GM21786 (cell line): ENCODE data around the gene DLL1.
"Not testable (repeated sequence)": the region's sequence is repeated elsewhere in the genome, so short reads cannot be mapped to it uniquely, and the experiment has no call there.

Experiments
- ATAC-seq: cut with Tn5 transposase; IDR thresholded peaks from one replicate; pipeline ENCODE4 v1.9.1; 2021; ENCODE audit not compliant: unreplicated experiment

DLL1 gene

DNA sequence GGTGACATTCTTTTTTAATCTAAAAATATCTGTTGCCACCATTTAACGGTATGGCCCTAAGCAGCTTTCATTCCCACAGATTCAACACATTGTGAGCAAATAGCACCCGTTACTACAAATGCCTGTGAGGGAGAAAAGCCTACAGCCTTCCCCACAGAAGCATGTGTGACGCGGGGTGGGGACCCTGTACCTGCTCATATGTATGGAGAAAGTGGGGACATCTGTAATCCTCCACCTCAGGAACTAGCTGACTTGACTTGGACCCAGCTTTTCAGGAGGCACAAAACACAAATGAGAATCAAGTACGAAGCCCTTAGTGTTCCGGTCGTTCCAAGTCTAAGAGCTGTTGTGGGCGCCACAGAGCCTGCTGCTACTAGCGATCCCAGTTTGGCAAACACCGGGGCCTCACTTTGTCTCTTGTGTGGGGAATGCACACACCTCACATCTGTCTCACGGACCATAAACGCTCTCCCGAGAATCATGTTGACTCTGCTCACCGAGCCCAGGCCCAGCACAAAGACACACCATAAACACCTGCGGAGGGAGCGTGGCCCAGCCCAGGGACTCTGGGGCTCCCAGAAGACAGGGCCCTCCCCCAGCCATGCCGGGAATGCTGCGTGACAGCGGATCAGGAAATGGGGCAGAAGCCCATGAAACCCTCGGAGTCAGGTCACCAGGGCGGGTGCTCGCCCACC lies 21.6 kb downstream of the DLL1 start:
- no peak for ATAC-seq

- no peak for ATAC-seq
Measured at GRCh38 chr6:170268216-170269129, 22.4 kb downstream of the DLL1 start.

- no peak for ATAC-seq
Measured at GRCh38 chr6:170267688-170268087, 23.2 kb downstream of the DLL1 start.

DNA sequence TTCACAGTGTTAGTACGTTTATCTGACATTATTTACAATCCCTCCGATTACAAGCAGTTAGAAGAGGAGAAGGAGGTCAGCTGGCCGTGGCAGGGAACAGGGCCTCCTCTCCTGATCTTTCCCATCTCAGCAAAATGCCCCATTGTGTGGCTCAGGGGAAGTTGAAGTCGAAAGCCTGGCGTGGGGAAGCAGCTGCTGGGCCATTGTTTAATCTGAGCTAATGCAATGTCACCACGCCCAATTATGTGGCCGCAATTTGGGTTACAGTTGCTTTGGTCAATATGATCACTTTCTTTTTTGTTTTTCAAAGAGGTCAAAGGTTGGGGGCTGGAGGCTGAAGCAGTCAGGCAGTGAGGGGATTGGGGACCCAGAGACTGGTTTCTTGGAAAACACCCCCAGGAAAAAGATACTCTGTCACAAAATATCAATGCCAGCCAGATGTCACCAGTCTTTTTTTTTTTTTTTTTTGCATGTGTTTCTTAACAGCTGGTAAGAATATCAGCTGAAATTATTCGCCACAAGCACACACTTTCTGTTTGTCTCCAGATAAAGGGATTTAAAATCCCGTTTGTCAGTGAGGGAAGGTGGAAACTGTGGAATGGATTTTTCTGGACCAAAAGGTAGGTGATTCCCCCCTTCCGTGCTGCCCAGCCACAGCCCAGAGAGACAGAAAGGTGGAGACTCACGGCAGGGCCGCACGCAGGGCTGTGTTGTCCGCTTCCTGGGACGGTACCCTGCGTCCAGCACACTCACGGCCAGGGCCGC lies 24.6 kb downstream of the DLL1 start:
- ATAC-seq: no peak

- ATAC-seq: no peak
Measured at GRCh38 chr6:170265655-170266054, 25.2 kb downstream of the DLL1 start.

- not testable (repeated sequence) for ATAC-seq
Measured at GRCh38 chr6:170264644-170265043, 26.2 kb downstream of the DLL1 start.

DNA sequence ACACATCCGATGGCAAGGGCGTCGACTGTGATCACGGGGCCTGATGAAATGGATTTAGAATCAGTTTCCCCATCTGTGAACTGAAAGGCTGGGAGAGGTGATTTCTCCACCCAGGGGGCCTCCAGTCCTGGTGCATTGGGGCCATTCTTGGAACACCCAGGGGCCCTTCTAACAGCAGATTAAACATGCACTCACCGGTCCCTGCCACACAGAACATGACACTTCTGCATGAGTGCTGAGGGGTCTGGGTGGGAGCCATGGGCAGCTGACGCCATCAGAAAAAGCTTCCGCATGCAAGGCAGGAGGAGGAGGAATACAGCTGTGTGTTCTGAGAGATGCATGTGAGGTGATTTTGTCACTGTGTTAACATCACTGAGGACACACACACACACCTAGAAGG lies 26.8 kb downstream of the DLL1 start:
- ATAC-seq: no peak

GRCh38 chr6:170263410-170263809 lies 27.5 kb downstream of the DLL1 start:
- no peak for ATAC-seq

DNA sequence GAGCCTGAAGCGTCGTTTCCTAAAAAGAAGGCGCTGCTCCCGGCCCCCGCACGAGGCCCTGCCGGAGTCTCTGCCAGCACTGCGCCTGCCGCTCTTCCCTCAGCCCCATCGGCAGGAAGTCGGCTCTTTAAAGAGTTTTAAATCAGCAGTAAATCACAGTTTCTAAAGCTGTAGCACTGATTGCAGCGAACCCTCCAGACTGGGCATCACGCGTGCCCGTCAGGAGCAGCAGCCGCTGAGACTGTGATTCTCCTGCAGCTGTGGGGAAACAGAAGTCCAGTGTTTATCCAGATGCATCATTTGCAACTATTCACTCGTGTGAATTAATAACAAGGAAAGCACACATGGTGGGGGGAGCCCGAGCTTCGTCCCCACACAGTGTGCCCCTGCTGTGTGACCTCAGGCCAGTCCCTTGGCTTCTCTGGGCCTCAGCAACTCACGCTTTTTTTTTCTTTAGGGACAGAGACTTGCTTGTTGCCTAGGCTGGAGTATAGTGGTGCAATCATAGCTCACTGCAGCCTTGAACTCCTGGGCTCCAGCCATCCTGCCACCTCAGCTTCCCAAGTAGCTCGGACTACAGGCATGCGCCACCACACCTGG lies 28.3 kb downstream of the DLL1 start:
- ATAC-seq: no peak

- no peak for ATAC-seq
Measured at GRCh38 chr6:170261643-170262488, 29.0 kb downstream of the DLL1 start.

DNA sequence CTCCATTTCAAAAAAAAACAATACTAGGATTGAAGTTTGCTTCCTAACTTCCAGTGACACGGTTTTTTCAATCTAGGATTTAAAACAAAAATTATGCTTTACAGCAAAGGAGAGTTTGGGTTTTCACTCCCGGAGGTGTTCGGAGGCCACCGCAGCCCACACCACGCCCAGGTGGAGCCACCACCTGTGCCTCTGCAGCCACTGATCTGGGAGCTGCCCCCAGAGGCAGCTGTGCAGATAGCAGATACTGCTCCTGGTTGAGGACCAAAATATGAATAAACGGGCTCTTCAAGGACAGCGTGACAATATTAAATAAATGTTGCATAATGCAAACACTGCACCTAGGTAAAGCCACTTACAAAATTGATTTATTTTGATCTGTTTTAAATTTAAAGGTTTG lies 30.2 kb downstream of the DLL1 start:
- no peak for ATAC-seq

DNA sequence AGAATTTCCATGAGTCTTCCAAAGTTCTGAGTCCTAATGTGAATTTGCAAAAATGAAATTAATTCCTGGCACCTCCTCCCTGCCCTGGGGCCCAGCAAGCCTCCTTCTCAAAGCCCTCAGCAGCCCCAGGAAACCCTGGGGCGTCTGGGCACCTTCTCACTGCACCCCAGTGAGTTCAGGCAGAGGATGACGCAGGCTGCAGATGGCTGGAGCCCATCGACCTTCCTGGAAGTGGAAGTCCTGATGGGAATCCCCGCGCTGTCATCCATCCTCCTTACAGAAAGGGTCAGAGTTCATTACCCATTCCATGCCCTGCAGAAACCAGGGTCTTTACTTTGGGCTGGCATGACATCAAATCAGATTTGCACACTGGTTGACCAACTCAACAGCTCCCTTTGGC lies 31.6 kb downstream of the DLL1 start:
- no peak for ATAC-seq

GRCh38 chr6:170258407-170258806 lies 32.5 kb downstream of the DLL1 start:
- no peak for ATAC-seq

DNA sequence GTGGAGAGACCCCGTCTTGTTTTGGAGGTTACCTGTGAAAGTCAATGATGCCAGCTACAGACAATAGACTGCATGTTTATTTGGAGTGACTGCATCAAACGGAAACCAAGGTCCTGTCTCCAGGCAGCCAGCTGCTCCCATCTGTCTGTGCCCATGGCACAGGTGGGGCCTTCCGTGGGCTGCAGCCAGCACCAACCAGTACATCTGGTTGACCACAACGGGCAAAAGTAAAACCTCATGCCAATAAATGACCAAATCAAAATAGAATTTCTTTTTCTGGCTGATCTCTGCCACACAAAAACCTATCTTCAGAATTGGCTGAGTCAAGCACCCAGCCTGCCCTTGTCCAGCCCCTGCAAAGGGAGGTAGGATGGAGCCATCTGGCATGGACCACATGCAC lies 33.5 kb downstream of the DLL1 start:
- ATAC-seq: no peak

GRCh38 chr6:170256641-170257040 lies 34.2 kb downstream of the DLL1 start:
- ATAC-seq: no peak

DNA sequence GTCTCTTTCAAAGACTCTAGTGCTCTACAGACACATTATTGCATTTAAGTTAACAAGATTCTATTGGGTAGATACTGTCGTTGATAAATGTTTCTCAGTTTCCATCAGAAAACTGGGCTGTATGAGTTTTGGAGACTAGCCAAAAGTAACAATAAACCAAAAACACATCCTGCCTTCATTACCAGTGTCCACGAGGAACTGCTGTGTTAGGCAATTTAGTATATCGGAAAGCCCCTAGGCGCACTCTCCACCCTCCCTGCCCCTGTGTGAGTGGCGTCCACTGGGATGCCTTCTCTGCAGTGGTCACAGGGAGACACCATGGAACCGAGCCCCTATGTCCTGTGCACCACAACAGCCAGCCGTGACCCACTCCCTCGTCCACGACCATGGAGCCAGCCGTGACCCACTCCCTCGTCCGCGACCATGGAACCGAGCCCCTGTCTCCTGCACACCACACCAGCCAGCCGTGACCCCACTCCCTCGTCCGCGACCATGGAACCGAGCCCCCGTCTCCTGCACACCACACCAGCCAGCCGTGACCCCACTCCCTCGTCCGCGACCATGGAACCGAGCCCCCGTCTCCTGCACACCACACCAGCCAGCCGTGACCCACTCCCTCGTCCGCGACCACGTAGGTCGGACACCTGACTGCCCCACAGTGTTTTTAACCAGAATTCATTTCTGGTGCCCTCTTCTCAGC lies 35.3 kb downstream of the DLL1 start:
- no peak for ATAC-seq

DNA sequence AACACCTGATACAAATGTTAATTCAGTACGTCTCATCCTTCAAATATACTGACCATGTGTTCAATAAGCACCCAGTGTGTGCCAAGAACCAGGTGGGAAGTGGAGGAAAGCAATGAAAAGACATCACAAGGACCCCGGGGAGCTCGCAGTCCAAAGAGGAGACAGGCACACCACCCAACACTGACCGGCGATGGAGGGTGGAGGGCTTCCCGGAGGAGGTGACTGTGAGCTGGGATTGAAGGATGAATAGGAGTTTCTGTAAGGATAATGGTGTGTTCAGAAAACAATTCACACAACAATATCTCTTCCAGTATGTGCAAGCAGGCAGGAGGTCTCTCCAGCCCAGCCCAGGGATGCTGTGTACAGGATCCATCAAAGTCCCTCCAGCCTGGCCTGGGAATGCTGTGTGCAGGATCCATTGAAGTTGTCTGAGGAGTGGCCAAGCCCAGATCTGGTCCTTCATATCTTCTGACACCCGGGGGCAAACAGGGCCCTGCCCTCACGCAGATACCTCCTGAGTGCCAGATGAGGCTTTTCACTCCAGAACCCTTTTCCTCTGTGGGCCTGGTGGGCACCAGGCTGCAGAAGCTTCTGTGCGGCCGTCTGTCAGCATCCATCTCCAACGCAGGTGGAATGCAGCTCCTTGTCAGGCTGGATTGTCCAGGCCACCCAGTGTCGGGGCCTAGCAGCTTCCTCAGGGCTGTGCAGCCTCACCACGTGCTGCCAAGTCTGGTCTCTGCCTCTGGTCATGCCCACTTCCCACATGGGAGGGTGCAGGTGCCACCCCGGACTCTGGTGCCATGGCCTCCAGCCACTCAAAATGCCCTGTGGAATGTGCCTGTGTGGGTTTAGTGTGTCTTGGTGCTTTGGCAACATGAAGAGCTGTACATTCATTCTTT lies 36.3 kb downstream of the DLL1 start:
- no peak for ATAC-seq

DNA sequence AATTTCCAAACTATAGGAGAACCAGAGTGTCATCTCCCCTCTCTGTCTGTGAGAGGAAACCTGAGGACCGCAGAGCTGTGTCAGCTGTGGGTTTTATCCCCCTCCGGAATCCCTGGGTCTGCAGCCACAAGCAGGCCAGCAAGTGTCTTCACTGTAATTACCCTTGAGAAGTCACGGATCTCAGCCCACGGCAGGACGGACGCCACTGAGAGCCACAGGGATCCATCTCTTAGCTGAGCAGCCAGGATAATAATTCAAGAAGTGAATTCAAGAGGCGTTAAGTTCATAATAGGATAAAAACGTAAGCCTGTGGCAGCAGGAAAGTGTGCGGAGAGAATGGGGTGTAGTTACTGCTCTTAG lies 37.0 kb downstream of the DLL1 start:
- ATAC-seq: no peak
